ENCODE data around the gene MALT1.

MALT1 gene

DNA sequence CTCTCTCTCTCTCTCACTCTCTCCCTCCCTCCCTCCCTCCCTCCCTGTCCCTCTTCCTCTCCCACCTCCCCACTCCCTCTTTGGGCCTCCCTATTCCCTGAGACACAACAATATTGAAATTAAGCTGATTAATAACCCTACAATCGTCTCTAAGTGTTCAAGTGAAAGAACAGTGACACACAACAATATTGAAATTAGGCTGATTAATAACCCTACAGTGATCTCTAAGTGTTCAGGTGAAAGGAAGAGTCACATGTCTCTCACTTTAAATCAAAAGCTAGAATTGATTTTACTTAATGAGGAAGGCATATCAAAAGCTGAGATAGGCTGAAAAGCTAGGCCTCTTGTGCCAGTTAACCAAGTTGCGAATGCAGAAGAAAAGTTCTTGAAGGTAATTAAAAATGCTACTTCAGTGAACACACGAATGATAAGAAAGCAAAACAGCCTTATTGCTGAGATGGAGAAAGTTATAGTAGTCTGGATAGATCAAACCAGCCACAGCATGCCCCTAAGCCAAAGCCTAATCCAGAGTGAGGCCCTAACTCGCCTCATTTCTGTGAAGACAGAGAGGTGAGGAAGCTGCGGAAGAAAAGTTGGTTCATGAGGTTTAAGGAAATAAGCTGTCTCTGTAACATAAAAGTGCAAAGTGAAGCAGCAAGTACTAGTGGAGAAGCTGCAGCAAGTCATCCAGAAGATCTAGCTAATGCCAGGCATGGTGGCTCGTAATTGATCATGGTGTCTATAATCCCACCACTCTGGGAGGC lies 21.3 kb downstream of the MALT1 start:
- no peak for DNase-seq (ENCODE audit: low spot score)

DNA sequence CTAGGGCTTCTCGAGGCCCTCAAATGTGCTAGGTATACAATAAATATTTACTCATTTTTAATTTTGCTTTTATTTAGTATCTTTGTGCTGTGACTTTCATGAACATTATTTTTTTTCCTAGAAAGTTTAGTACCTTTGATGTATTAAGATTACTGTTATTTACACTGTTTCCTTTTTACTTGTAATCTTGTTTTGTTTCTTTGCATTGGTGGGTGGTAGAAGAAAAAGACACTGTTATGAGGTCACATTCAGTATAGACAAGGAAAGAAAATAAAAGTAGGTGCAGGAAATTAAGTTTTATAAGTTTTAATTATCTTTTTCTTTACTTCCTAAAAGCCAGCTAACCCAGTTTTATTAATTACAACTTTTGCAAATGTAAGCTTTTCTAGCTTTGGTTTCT lies 23.0 kb downstream of the MALT1 start:
- DNase-seq (ENCODE audit: low spot score), result no peak

DNA sequence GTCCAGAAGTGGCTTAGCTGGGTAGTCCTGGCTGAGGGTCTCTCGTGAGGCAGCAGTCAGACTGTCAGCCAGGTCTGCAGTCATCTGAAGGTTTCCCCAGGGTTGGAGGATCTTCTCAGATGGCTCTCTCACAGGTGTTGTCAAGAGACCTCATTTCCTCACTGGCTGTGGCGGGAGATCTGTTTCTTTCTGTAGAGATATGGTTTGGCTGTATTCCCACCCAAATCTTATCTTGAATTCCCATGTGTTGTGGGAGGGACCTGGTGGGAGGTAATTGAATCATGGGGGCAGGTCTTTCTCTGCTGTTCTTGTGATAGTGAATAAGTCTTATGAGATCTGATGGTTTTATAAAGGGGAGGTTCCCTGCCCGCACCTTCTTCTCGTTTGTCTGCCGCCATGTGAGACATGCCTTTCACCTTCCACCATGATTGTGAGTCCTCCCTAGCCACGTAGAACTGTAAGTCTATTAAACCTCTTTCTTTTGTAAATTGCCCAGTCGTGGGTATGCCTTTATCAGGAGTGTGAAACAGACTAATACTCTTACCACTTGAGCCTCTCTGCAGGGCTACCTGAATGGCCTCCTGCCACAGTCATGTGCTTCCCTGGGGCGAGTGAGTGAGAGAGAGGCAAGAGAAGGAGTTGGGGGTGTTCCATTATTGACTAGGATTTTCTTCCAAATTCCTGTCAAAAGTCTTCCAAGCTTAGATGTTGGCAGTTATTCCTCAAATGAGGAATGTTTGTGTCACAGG lies 23.6 kb downstream of the MALT1 start:
- DNase-seq (ENCODE audit: low spot score), result no peak

DNA sequence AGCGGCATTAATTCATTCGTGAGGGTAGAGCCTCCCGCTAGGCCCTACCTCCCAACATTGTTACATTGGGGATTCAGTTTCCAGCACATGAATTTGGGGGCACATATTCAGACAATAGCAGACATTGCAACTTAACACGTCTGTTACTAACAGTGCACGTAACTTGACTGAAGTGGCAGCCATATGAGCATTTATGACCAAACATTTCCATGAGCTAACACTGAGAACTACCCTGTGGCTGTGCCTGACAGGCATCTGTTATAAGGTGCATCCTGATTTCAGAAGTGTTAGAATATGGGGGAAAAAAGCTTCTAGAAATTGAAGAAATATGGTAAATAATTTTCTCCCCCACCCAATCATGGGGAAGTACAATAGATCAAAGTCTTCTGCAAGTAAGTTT lies 24.5 kb downstream of the MALT1 start:
- no peak for DNase-seq (ENCODE audit: low spot score)

DNA sequence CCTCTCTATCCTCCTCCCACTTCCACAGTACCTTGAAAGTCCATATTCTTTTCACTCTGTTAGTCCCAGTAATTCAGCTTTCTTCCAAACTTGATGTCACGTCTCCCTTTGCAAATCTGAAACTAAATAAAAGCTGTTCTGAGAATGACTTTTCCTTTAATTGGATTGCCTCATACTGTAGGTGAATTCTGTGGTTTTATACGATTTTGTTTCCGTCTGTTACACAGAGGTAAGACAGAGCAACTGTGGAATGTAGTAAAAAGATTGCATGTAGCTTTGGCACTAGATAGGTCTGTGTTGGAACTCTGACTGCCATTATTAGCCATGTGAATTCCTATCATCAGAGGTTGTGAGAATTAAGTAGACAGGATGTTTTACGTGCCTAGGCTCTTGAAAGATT lies 25.9 kb downstream of the MALT1 start:
- DNase-seq (ENCODE audit: low spot score), result no peak

DNA sequence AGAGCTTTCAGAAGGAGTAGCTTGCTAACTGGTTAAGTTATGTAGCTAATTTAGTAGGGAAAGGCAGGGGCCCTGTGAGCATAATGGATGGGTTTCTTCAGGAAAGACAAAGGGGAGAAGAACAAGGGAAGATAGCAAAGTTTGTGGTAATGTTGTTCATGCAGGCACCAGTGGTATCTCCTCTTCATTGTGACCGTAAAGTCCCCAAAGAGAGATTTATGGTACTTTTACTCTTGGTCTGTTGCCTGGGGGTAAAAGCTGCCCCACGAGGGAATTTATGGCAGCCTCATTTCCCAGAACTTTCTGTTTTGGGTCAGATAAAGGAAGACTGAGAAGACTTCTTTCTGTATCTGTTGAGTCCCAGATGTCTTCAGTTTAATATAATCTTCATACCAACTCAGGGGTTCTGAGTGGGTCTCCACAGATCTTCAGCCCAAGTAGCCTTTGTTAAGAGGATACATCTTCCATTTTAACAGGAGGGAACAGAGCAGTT lies 27.5 kb downstream of the MALT1 start:
- DNase-seq (ENCODE audit: low spot score), result no peak

DNA sequence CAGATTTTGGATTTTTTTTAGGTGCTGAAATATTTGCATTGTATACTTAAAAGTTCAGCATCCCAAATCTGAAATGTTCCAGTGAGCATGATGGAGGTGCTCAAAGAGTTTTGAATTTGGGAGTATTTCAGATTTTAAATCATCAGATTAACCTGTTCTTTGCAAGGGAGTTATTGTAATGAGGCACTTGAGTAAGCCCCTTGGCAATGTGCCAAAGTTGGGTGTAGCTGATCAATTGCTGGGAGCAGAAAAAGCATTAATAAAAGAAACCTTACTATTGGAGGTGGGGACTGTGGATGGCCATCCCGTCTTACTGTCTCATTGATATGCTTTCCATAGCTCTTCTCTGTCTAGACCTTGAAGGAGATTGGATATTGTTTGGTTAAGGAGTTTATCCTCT lies 28.3 kb downstream of the MALT1 start:
- DNase-seq (ENCODE audit: low spot score), result no peak

DNA sequence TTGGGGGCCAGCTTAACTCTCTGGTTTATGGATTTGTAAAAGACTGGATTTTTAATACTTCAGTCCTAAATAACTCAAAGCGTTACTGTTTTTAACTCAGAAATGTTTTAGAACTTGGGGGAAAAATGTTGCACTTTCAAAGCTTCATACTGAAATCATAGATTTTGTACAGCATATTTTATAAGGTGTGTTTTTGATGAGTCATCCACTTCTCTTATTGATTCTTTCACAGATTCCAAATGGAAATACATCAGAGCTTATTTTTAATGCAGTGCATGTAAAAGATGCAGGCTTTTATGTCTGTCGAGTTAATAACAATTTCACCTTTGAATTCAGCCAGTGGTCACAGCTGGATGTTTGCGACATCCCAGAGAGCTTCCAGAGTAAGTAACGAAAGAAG lies 28.9 kb downstream of the MALT1 start:
- DNase-seq (ENCODE audit: low spot score), result no peak

DNA sequence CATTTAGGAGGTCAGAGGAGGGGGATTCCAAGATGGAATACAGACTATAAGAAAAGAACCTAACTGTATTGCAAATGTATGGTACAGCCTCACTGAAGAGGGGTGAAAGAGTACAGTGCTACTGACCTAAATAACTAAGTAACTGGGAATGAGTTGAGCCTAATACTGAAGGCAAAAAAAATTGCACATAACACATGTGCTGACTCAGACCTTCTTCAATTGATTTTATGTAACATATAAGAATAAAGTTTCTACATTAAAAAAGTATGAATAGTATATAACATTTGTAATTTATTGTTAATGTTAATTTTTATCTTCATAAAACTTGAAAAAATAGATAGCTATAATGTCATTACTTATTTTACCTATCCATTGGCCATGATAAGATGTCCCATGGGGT lies 41.7 kb downstream of the MALT1 start:
- DNase-seq (ENCODE audit: low spot score), result no peak

DNA sequence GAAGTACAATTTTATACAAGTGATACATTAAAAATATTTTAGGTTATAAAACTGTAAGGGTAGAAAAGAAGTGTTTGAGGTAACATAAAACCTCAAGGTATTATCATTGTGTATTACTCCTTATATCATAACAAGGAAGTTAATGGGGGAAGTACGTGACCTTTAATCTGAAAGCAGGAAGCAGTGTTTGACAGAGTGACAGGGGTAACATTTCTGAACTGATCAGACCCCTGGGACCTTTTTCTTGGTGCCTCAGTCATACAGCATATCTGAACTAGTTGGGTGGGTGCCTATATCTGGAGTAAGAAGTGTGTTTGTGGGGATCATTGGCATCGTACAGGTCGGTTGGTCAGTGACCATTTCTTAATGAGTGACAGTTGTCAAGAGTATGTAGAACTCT lies 43.0 kb downstream of the MALT1 start:
- DNase-seq (ENCODE audit: low spot score), result no peak

DNA sequence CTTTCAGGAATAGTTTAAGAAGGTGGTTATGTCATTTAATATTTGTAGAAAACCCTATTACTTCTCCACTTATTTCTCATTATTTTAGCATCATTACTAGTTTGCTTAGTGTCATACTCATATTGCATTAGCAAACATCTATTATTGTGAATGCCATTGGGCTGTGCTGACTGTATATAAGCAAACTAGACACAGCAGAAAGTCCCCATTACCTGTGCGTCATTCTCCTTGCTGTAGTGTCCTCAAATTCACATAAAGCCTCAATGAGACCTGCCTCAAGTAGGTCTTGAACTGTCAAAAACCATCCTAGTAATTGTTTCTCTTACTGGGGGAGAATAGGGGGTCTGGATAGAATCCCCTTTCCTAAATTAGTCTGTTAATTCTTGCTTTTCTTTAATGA lies 43.6 kb downstream of the MALT1 start:
- no peak for DNase-seq (ENCODE audit: low spot score)

DNA sequence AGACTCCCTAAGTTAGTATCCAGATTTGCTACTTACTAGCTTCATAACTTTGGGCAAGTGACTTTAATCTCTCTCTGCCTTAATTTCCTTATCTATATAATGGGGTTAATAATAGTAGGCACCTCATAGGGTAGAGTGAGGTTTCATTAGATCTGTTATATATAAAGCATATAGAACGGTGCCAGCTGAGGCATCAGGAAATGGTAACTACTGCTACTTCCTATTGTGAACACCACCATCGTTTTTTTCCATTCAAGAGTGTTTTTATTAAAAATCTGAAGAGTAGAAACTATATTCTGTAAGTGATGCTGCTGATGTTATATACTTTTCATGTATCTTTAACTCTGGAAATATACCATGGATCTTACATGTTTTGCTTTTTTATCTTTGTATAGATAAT lies 44.3 kb downstream of the MALT1 start:
- DNase-seq (ENCODE audit: low spot score), result no peak

DNA sequence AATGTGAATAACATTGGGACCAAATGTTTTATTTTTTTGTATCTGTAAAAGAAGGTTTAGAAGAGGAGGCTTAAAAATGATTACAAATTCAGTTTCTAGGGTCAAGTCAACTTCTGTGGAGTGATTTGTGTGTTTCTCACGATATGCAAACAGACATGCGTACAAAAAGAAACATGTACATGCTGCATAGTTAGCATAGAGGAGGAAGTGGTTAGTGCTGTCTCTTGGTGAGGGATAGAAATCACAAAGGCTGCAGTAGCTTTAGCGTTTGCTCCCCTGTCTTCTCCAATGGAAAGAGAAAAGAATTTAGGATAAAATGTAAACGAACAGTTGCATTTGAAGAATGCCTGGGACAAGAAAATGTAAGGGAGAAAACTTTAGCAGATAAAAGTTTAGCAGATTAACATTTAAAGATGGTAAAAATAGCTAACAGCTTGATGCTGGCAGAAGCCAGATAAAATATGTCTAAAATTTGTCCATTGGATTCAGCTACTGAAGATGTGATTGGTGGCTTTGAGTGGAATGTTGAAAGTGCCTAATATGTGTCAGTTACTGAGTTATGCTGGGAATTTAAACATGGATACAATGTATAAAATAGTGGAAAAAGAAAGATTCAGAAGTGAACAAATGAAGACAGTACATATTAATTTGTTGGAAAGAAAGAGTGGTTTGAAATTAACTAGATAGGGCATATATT lies 44.9 kb downstream of the MALT1 start:
- DNase-seq (ENCODE audit: low spot score), result no peak

DNA sequence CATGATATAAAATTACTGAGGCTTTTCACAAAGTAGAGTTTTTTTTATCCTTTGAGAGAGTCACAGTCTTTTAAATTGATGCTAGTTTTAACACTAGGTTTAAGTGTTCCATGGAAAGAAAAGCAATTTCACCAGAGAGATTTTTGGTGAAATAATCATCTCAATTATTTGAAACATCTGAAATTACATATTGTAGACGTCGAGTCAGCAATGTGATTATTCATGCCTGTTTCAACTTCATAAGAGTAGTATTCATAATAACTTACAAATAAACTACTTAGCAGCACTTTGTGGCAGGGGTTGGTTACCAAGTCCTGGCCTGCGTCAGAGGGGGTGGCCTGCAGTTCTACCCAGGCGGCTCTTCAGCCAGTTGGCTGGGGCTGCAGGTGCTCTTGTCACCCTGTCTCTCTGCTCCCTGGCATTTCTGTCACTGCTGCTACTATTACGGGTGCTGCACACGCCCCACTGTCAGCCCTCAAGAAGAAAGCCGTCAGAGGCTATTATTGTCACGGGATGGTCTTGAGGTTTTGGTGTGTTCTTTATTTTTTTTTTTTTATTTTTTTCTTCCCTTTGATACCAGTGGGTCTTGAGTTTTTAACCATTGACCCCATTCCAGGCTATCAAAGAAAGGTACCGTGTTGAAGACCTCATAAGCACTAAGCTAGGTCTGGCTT lies 50.4 kb downstream of the MALT1 start:
- peak; percentile 3 for DNase-seq (ENCODE audit: low spot score)

DNA sequence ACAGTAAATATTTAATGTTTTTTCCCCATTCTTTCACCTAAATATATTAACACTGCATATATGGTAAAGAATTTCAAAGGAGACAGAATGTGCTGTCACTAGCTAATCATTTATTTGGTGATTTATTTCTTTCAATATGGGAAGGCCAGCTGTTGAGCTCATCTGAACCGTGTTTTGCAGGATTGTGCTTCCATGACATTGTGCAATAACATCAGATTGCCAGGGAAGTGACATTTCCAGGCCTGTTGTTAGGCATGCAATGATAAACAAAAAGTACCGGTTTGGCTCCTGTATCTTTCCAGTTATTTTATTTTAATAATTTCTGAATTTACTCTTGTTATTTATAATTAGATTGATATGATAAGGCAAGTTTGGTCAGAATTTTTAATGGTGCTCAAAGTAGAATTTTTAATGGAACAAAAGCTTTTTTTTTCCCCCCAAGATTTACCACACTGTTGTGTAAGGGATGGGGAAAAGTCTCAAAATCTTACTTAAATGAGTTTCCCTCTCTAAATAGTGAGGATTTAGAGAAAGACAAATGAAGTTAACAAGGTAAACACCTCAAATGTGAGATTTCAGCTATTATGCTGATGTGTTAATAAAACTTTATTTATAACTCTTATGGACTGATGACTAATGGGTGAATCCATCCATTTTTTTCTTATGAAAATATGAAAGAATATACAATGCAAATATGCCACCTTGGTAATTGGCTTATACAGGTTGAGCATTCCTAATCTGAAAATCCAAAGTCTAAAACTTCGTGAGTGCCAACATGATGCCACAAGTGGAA lies 52.7 kb downstream of the MALT1 start:
- DNase-seq (ENCODE audit: low spot score), result no peak

DNA sequence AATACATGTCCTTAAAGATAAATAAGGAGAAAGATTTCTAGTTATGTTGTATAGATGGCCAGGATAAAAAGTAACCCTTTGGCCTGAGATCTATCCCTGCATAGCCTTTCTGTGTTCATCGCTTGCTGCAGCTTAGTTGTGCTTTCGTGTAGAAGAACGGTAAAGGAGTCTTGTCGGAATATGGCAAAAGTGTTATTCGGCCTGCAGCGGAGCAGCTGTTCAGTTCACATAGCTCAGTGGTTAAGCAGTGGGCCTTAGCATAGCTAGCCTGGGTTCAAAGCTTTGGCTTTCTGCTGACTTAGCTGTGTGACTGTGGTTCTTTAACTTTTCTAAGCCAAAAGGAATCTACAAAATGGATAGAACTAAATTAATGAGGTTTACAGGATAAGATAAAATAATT lies 55.4 kb downstream of the MALT1 start:
- DNase-seq (ENCODE audit: low spot score), result no peak

DNA sequence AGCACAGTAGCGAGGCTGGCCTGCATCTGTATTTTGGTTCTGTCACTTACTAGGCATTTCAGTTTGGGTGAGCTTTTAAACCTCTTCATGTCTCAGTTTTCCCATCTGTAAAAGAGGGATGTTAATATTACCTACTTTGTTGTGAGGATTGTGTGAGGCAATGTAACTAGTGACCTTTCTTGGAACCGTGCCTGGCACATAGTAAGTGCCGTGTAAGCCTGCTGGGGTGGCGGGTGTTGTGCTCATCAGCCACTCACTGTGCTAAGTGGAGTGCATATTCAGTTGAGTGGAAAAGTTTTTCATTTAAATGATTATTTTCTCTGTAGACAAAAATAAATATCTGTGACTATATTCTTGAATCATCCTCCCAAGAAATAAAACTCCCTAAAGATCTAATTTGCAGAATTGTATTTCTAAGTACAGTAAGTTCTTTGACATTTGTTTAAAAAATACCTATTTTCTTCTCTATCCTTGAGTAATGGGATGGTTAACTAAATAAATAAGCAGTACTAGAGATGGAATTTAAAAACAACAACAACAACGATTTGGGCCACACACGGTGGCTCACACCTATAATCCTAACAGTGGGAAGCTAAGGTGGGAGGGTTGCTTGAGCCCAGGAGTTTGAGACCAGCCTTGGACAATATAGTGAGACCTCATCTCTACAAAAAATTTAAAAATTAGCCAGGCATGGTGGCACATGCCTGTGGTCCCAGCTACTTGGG lies 56.7 kb downstream of the MALT1 start:
- no peak for DNase-seq (ENCODE audit: low spot score)

DNA sequence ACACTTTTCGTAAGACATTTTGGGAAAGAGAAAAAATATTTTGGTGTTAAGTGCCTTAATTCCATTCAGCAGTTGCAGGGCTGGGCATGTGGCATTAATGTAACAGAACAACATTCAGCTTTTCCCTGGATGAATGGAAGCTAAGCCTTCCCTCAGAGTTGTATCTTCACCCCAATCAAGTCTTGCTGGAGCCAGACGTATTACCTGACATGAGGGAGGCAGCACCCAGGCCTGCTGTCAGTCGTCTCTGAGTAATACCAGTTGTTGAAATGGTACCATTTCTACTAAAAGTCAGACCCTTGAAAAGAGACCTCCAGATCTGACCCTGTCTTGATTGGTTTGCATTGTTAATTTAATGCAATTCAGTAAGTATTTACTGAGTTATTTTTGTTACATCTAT lies 57.5 kb downstream of the MALT1 start:
- DNase-seq (ENCODE audit: low spot score), result no peak

DNA sequence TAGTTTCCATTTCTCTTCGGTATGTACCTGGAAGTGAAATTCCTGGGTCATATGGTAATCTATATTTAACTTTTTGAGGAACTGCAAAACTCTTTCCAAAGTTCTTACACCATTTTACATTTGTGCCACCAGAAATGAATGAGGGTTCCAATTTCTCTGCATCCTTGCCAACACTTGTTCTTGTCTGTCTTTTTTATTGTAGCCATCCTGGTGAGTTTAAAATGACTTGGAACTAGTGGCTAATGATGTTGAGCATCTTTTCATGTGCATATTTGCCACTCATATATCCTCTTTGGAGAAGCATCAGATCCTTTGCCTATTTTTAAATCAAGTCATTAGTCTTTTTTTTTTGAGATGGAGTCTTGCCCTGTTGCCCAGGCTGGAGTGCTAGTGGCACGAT lies 59.4 kb downstream of the MALT1 start:
- DNase-seq (ENCODE audit: low spot score), result no peak

DNA sequence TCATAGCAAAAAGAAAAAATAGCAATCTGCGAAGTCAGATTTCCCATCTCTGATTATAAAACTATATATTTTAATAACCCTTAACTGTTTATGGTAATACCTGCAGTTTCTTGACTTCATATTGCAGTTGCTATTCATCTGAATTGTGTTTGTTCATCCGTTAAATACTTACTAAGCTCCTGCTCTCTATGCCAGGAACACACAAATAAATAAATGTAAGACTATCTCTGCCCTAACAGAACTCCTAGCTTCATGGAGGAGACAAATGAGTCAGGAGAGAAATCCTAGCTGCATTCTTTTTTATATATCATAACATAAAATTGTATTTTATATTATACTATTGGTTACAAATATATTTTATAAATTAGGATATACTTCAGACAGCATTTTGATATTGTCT lies 61.2 kb downstream of the MALT1 start:
- no peak for DNase-seq (ENCODE audit: low spot score)

DNA sequence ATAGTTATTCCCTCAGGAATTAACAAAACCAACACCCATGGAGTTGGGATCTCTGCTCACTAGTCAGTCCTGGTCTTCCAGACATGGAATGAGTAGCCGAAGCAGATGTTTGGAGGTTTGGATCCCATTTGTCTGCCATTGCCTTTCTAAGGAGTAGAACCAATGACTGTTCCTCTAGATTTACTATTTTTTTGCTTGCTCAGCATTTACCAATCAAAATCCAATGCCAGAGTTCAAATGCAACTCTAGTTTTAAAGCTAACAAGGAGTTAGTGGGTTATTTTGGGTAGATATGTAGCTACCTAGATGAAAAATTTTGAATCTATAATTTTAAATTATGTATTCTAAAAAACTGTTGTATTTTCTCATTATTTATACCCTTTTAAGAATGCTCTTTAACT lies 62.6 kb downstream of the MALT1 start:
- DNase-seq (ENCODE audit: low spot score), result no peak
